Measurements from ENCODE around the gene SPRING1.

DNA sequence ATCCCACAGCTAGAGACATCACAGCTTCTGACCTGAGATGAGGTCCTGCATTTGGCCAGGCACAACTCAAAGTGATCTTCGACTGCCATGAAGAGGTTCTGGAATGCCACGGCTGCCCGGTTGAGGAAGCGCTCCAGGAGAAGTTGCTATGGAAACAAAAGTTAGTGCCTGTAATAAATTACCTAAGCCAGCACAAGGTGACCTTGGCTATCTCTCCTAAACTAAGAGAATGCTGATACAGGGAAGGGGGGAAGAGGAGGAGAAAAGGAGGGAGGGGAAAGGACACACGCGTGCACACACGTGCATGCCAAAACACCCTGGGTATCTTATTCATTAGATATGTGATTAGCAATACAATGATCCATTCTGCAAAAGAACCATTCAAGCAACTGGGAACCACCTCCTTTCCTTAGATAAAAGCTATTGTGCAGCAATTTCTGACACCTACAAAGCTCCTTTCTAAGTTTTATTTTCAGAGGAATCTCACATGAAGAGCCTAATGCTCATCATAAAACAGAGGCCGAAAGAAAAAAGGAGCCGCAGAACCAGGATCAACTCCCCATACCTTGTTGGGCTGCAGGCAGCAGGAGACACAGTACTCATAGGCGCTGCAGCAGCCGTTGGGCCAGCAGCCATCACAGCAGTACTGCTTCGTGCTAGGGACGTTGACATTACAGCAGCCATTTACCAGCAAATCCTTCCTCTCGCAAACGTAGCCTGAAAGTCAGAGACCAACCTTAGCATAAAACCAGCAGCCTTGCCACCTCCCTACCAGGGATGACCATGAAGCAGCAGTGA is 17.9 kb downstream of the SPRING1 start:
- TF ChIP-seq POLR2AphosphoS5 (IDR thresholded peaks at IDR 0.05; ENCODE audit: low read depth, low read length) = no peak
- TF ChIP-seq POLR2A (IDR thresholded peaks at IDR 0.05; ENCODE audit: low read depth, low read length) = no peak

Measured in GM12892 (cell line).